PFSK-1 (cell line): Measurements from ENCODE around the gene RPUSD3.

Experiments
- FOXP2 ChIP-seq: optimal IDR thresholded peaks from 2 replicates; pipeline ENCODE3; 2011; ENCODE audit warnings: borderline replicate concordance, control low read depth, inconsistent platforms; ENCODE audit not compliant: insufficient read depth; ENCODE audit errors: extremely low read length, extremely low read depth
- POLR2AphosphoS5 ChIP-seq: IDR thresholded peaks from 2 replicates; pipeline ENCODE4 v1.6.1; 2012; ENCODE audit warnings: low read depth, mild to moderate bottlenecking, control low read depth, low read length, moderate library complexity
- SIN3A ChIP-seq: IDR thresholded peaks from 2 replicates; pipeline ENCODE4 v1.6.1; 2012; ENCODE audit warnings: mild to moderate bottlenecking, low read length, moderate library complexity, borderline replicate concordance; ENCODE audit not compliant: insufficient read depth
- TAF1 ChIP-seq: IDR thresholded peaks from 2 replicates; pipeline ENCODE4 v1.6.1; 2012; ENCODE audit warnings: low read length, control low read depth, borderline replicate concordance; ENCODE audit not compliant: insufficient read depth
- TF ChIP-seq, protein P1 (sequence below), 2 experiments: IDR thresholded peaks; 2 replicates each; pipeline versions ENCODE4 v1.6.1 to v1.8.0; 2011 to 2012; ENCODE audit warnings: low read depth in 2 of 2, low read length in 2 of 2, control low read depth in 1 of 2, inconsistent platforms in 1 of 2, mild to moderate bottlenecking in 1 of 2, moderate library complexity in 1 of 2; ENCODE audit not compliant: insufficient read depth in 1 of 2

RPUSD3 gene

DNA sequence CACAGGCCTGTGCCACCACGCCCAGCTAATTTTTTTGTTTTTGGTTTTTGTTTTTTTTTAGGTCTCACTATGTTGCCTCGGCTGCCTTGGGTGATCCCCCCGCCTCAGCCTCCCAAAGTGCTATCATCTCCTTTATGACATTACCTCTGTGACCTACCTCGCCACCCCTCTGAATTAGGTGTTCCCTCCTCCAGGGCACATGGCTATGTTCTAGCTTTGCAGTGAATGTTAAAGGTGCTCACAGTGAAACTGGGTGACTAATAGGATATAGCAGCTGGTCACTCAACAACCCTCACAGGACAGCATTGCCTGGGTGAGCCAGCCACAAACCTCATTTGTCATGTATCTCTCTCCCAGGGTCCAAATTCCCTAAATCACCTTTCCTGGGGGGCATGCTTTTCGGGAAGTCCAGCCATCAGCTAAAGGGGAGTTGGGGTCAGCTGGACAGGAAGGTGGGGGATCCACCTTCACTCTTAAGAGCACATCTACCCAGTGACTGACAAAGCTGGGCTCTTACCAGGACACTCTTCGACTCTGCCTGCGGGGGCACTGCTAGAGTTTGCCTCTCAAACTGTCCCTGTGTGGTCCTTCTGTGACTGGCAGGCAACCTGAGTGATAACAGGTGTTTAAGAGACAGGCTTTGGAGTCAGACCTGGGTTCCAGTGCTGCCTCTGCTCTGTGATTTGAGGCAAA is 35.3 kb downstream of the RPUSD3 start:
- TF ChIP-seq FOXP2: no peak
- no peak for TF ChIP-seq SIN3A
- no peak for TF ChIP-seq TAF1
- no peak for TF ChIP-seq POLR2AphosphoS5
- TF ChIP-seq, protein P1, sequence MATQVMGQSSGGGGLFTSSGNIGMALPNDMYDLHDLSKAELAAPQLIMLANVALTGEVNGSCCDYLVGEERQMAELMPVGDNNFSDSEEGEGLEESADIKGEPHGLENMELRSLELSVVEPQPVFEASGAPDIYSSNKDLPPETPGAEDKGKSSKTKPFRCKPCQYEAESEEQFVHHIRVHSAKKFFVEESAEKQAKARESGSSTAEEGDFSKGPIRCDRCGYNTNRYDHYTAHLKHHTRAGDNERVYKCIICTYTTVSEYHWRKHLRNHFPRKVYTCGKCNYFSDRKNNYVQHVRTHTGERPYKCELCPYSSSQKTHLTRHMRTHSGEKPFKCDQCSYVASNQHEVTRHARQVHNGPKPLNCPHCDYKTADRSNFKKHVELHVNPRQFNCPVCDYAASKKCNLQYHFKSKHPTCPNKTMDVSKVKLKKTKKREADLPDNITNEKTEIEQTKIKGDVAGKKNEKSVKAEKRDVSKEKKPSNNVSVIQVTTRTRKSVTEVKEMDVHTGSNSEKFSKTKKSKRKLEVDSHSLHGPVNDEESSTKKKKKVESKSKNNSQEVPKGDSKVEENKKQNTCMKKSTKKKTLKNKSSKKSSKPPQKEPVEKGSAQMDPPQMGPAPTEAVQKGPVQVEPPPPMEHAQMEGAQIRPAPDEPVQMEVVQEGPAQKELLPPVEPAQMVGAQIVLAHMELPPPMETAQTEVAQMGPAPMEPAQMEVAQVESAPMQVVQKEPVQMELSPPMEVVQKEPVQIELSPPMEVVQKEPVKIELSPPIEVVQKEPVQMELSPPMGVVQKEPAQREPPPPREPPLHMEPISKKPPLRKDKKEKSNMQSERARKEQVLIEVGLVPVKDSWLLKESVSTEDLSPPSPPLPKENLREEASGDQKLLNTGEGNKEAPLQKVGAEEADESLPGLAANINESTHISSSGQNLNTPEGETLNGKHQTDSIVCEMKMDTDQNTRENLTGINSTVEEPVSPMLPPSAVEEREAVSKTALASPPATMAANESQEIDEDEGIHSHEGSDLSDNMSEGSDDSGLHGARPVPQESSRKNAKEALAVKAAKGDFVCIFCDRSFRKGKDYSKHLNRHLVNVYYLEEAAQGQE (IDR thresholded peaks at IDR 0.05; ENCODE audit: insufficient read depth in 1 of 2, low read depth in 2 of 2, low read length in 2 of 2): no peak

DNA sequence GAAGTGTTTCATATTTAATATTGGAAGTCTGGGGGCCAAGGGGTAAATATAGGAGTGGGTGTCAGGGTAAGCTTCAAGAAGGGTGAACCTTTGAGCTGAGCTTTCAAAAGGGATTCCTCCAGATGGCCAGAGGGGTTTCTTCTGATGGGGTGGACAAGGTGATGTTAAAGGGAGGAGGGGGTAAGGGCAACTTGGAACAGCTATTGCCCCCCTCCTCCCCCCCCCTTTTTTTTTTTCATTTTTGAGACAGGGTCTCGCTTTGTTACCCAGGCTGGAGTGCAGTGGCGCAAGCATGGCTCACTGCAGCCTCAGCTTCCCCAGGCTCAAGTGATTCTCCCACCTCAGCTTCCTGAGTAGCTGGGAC is 35.8 kb downstream of the RPUSD3 start:
- TF ChIP-seq, protein P1 (IDR thresholded peaks at IDR 0.05; ENCODE audit: insufficient read depth in 1 of 2, low read depth in 2 of 2, low read length in 2 of 2): no peak
- no peak for TF ChIP-seq FOXP2
- TF ChIP-seq SIN3A: no peak
- TF ChIP-seq POLR2AphosphoS5: no peak
- no peak for TF ChIP-seq TAF1

- no peak for TF ChIP-seq TAF1
- TF ChIP-seq SIN3A: no peak
- no peak for TF ChIP-seq POLR2AphosphoS5
- TF ChIP-seq, protein P1 (IDR thresholded peaks at IDR 0.05; ENCODE audit: insufficient read depth in 1 of 2, low read depth in 2 of 2, low read length in 2 of 2): no peak
- no peak for TF ChIP-seq FOXP2
These were observed 36.9 kb downstream of the RPUSD3 start for GRCh38 chr3:9806688-9807589.

GRCh38 chr3:9806137-9806536 is 37.7 kb downstream of the RPUSD3 start:
- TF ChIP-seq, protein P1 (IDR thresholded peaks at IDR 0.05; ENCODE audit: insufficient read depth in 1 of 2, low read depth in 2 of 2, low read length in 2 of 2): no peak
- TF ChIP-seq SIN3A (no peak), POLR2AphosphoS5 (no peak), FOXP2 (no peak), TAF1 (no peak)
